HEK293 (cell line): ENCODE results near the gene ATCAY.

Experiments used
- BCL11A ChIP-seq: fragments of 450-650 bp; formaldehyde crosslinking; IDR thresholded peaks from 2 replicates; pipeline ENCODE4 v1.5.1; 2016; ENCODE audit warnings: low read depth, missing biosample characterization, missing genetic modification characterization
- BCL6B ChIP-seq: fragments of 450-650 bp; formaldehyde crosslinking; IDR thresholded peaks from 2 replicates; pipeline ENCODE4 v1.5.1; 2017; ENCODE audit warnings: missing biosample characterization, missing genetic modification characterization
- GLIS1 ChIP-seq: fragments of 450-650 bp; formaldehyde crosslinking; IDR thresholded peaks from 2 replicates; pipeline ENCODE4 v1.5.1; 2016; ENCODE audit warnings: missing biosample characterization, missing genetic modification characterization
- HOXA7 ChIP-seq: sonication (generic); formaldehyde crosslinking; IDR thresholded peaks from 2 replicates; pipeline ENCODE4 v1.8.1; 2022; ENCODE audit warnings: missing genetic modification reagents, borderline replicate concordance
- KLF1 ChIP-seq: fragments of 450-650 bp; formaldehyde crosslinking; IDR thresholded peaks from 2 replicates; pipeline ENCODE4 v1.5.1; 2016; ENCODE audit warnings: missing biosample characterization, missing genetic modification characterization
- PRDM1 ChIP-seq: fragments of 450-650 bp; formaldehyde crosslinking; IDR thresholded peaks from 2 replicates; pipeline ENCODE4; 2016; ENCODE audit warnings: missing biosample characterization, missing genetic modification characterization
- REPIN1 ChIP-seq: fragments of 450-650 bp; formaldehyde crosslinking; IDR thresholded peaks from 2 replicates; pipeline ENCODE4 v1.5.1; 2017; ENCODE audit warnings: missing biosample characterization, missing genetic modification characterization, low read depth
- SP2 ChIP-seq: fragments of 450-650 bp; formaldehyde crosslinking; IDR thresholded peaks from 2 replicates; pipeline ENCODE4 v1.5.1; 2016; ENCODE audit warnings: missing biosample characterization, missing genetic modification characterization
- SP7 ChIP-seq: fragments of 450-650 bp; formaldehyde crosslinking; IDR thresholded peaks from 2 replicates; pipeline ENCODE4 v1.5.1; 2016; ENCODE audit warnings: missing biosample characterization, missing genetic modification characterization
- WT1 ChIP-seq: fragments of 450-650 bp; formaldehyde crosslinking; IDR thresholded peaks from 2 replicates; pipeline ENCODE4 v1.5.1; 2016; ENCODE audit warnings: missing biosample characterization, missing genetic modification characterization
- ZBTB1 ChIP-seq: fragments of 450-650 bp; formaldehyde crosslinking; IDR thresholded peaks from 2 replicates; pipeline ENCODE4 v1.5.1; 2016; ENCODE audit warnings: missing biosample characterization, missing genetic modification characterization
- ZBTB11 ChIP-seq: fragments of 450-650 bp; formaldehyde crosslinking; conservative IDR thresholded peaks from 2 replicates; pipeline ENCODE4 v1.5.1; 2016; ENCODE audit warnings: low read depth, missing biosample characterization, missing genetic modification characterization
- ZBTB20 ChIP-seq: fragments of 450-650 bp; formaldehyde crosslinking; IDR thresholded peaks from 2 replicates; pipeline ENCODE4 v1.5.1; 2016; ENCODE audit warnings: missing biosample characterization, missing genetic modification characterization
- ZBTB26 ChIP-seq: fragments of 450-650 bp; formaldehyde crosslinking; optimal IDR thresholded peaks from 2 replicates; pipeline ENCODE3; 2016; ENCODE audit warnings: missing biosample characterization, mild to moderate bottlenecking, missing genetic modification characterization
- ZFHX2 ChIP-seq: fragments of 450-650 bp; formaldehyde crosslinking; conservative IDR thresholded peaks from 2 replicates; pipeline ENCODE4 v1.5.1; 2016; ENCODE audit warnings: missing biosample characterization, missing genetic modification characterization
- ZFP3 ChIP-seq: fragments of 450-650 bp; formaldehyde crosslinking; IDR thresholded peaks from 2 replicates; pipeline ENCODE4 v1.5.1; 2016; ENCODE audit warnings: low read depth, missing biosample characterization, missing genetic modification characterization
- ZIC2 ChIP-seq: fragments of 450-650 bp; formaldehyde crosslinking; IDR thresholded peaks from 2 replicates; pipeline ENCODE4 v1.5.1; 2016; ENCODE audit warnings: missing biosample characterization, missing genetic modification characterization
- ZNF175 ChIP-seq: fragments of 450-650 bp; formaldehyde crosslinking; IDR thresholded peaks from 2 replicates; pipeline ENCODE4 v1.5.1; 2016; ENCODE audit warnings: missing biosample characterization, missing genetic modification characterization
- ZNF2 ChIP-seq: fragments of 450-650 bp; formaldehyde crosslinking; IDR thresholded peaks from 2 replicates; pipeline ENCODE4 v1.5.1; 2016; ENCODE audit warnings: missing biosample characterization, missing genetic modification characterization
- ZNF366 ChIP-seq: fragments of 450-650 bp; formaldehyde crosslinking; conservative IDR thresholded peaks from 2 replicates; pipeline ENCODE4 v1.5.1; 2016; ENCODE audit warnings: missing biosample characterization, missing genetic modification characterization
- ZNF416 ChIP-seq: fragments of 450-650 bp; formaldehyde crosslinking; IDR thresholded peaks from 2 replicates; pipeline ENCODE4 v1.5.1; 2016; ENCODE audit warnings: missing biosample characterization, missing genetic modification characterization
- ZNF529 ChIP-seq: fragments of 450-650 bp; formaldehyde crosslinking; IDR thresholded peaks from 2 replicates; pipeline ENCODE4 v1.5.1; 2017; ENCODE audit warnings: missing genetic modification characterization, missing biosample characterization; ENCODE audit not compliant: insufficient replicate concordance
- ZNF624 ChIP-seq: fragments of 450-650 bp; formaldehyde crosslinking; IDR thresholded peaks from 2 replicates; pipeline ENCODE4 v1.5.1; 2017; ENCODE audit warnings: missing biosample characterization, missing genetic modification characterization
- ZNF677 ChIP-seq: fragments of 450-650 bp; IDR thresholded peaks from 2 replicates; pipeline ENCODE4 v1.5.0; 2018; ENCODE audit warnings: missing biosample characterization, mild to moderate bottlenecking, missing genetic modification characterization, moderate library complexity
- ZNF837 ChIP-seq: fragments of 450-650 bp; formaldehyde crosslinking; IDR thresholded peaks from 2 replicates; pipeline ENCODE4 v1.5.1; 2016; ENCODE audit warnings: missing biosample characterization, missing genetic modification characterization
- TF ChIP-seq, protein P1 (sequence below): fragments of 450-650 bp; formaldehyde crosslinking; IDR thresholded peaks from 2 replicates; pipeline ENCODE4; 2016; ENCODE audit warnings: missing biosample characterization, missing genetic modification characterization
- TF ChIP-seq, protein P2 (sequence below): fragments of 450-650 bp; formaldehyde crosslinking; IDR thresholded peaks from 2 replicates; pipeline ENCODE4 v1.5.1; 2017; ENCODE audit warnings: missing biosample characterization, missing genetic modification characterization
- TF ChIP-seq, protein P3 (sequence below): fragments of 450-650 bp; formaldehyde crosslinking; IDR thresholded peaks from 2 replicates; pipeline ENCODE4 v1.5.1; 2016; ENCODE audit warnings: missing biosample characterization, missing genetic modification characterization

ATCAY gene

GRCh38 chr19:3968556-3969434, 88.3 kb downstream of the ATCAY start (continued):
- no peak for TF ChIP-seq ZFP3 (tag by site-specific recombination)
- no peak for TF ChIP-seq ZFHX2 (tag by site-specific recombination)
- TF ChIP-seq KLF1 = peak; percentile 58; the same call in 1 of the 2 replicates
- peak; percentile 92 for TF ChIP-seq PRDM1 (tag by site-specific recombination)
- peak; percentile 93 for TF ChIP-seq GLIS1 (tag by site-specific recombination)
- no peak for TF ChIP-seq ZNF175 (tag by site-specific recombination)
- no peak for TF ChIP-seq ZNF837 (tag by site-specific recombination)
- 0 out of 2 replicates have a peak, but pooled peaks have one; percentile 32 for TF ChIP-seq ZBTB11
- no peak for TF ChIP-seq HOXA7
- peak; percentile 80 for TF ChIP-seq WT1 (tag by site-specific recombination)
- TF ChIP-seq ZNF677 (tag by site-specific recombination) = no peak
- peak; percentile 88 for TF ChIP-seq SP2 (tag by site-specific recombination)
- TF ChIP-seq SP7 = peak; percentile 88
- no peak for TF ChIP-seq ZNF416 (tag by site-specific recombination)
- TF ChIP-seq, protein P1, sequence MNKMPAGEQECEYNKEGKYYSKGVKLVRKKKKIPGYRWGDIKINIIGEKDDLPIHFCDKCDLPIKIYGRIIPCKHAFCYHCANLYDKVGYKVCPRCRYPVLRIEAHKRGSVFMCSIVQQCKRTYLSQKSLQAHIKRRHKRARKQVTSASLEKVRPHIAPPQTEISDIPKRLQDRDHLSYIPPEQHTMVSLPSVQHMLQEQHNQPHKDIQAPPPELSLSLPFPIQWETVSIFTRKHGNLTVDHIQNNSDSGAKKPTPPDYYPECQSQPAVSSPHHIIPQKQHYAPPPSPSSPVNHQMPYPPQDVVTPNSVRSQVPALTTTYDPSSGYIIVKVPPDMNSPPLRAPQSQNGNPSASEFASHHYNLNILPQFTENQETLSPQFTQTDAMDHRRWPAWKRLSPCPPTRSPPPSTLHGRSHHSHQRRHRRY (tag by site-specific recombination) = no peak
- no peak for TF ChIP-seq ZBTB20 (tag by site-specific recombination)
- TF ChIP-seq ZIC2 (tag by site-specific recombination) = no peak
- TF ChIP-seq, protein P2, sequence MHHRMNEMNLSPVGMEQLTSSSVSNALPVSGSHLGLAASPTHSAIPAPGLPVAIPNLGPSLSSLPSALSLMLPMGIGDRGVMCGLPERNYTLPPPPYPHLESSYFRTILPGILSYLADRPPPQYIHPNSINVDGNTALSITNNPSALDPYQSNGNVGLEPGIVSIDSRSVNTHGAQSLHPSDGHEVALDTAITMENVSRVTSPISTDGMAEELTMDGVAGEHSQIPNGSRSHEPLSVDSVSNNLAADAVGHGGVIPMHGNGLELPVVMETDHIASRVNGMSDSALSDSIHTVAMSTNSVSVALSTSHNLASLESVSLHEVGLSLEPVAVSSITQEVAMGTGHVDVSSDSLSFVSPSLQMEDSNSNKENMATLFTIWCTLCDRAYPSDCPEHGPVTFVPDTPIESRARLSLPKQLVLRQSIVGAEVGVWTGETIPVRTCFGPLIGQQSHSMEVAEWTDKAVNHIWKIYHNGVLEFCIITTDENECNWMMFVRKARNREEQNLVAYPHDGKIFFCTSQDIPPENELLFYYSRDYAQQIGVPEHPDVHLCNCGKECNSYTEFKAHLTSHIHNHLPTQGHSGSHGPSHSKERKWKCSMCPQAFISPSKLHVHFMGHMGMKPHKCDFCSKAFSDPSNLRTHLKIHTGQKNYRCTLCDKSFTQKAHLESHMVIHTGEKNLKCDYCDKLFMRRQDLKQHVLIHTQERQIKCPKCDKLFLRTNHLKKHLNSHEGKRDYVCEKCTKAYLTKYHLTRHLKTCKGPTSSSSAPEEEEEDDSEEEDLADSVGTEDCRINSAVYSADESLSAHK (tag by site-specific recombination) = no peak
- no peak for TF ChIP-seq REPIN1 (tag by site-specific recombination)
- no peak; the same call in 1 of the 2 replicates for TF ChIP-seq BCL11A (tag by site-specific recombination)
- peak; percentile 38; the same call in 1 of the 2 replicates for TF ChIP-seq BCL6B (tag by site-specific recombination)
- TF ChIP-seq ZNF2 (tag by site-specific recombination) = 0 out of 2 replicates have a peak, but pooled peaks have one; percentile 16
- TF ChIP-seq, protein P3, sequence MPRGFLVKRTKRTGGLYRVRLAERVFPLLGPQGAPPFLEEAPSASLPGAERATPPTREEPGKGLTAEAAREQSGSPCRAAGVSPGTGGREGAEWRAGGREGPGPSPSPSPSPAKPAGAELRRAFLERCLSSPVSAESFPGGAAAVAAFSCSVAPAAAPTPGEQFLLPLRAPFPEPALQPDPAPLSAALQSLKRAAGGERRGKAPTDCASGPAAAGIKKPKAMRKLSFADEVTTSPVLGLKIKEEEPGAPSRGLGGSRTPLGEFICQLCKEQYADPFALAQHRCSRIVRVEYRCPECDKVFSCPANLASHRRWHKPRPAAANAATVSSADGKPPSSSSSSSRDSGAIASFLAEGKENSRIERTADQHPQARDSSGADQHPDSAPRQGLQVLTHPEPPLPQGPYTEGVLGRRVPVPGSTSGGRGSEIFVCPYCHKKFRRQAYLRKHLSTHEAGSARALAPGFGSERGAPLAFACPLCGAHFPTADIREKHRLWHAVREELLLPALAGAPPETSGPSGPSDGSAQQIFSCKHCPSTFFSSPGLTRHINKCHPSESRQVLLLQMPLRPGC = peak; percentile 83
- no peak for TF ChIP-seq ZBTB1 (tag by site-specific recombination)
- peak; percentile 94 for TF ChIP-seq ZNF366 (tag by site-specific recombination)
- TF ChIP-seq ZBTB26 (tag by site-specific recombination) = no peak
- TF ChIP-seq ZNF529 = no peak
- no peak for TF ChIP-seq ZNF624 (tag by site-specific recombination)
